ENCODE results near the gene PICALM. TPM values are rescaled to one million over a fixed set of nuclear protein-coding genes. Genes with fewer than 3 reads are reported as not detected.

The PICALM gene
- total RNA-seq, result 334 and 551 TPM in 2 replicates

DNA sequence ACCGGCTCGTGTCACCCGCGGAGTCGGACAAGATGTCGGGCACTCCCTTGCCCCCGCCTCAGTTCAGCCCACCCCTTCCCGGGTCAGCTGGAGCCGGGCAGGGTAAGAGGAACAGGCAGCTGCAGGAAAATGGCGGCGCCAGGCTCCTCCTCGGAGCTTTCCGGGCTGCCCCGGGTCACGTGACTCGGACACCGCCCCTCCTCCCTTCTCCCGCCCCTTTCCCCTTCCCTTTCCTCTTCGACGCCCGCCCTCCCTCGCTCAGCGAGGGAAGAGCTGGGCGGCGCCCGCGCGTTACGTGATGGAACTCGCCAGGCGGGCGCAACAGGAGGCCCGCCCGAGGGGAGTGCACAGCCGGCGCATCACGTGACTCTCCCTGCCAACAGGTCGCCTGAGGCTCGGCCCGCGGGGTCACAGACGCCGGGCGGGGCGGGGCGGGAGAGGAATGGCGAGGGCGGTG, at the start of gene PICALM:
Gene PICALM (minus strand): TSS at position 134 of the 457 bp plus-strand sequence. CDS start 304 bp downstream, outside the sequence.

Other genes starting within 250 kb of the PICALM start
- not detected in 2 replicates for gene CCDC83, start 213.7 kb downstream of the PICALM start, total RNA-seq
- 20.2 and 20.8 TPM in 2 replicates for gene EED, start 175.7 kb upstream of the PICALM start, total RNA-seq
- gene HIKESHI, start 233.2 kb upstream of the PICALM start, total RNA-seq, result 35.9 and 71.6 TPM in 2 replicates